NK-92 (cell line): ENCODE measurements around the gene RNF224.

Source experiments
- DNase-seq: peaks from one replicate; lab custom pipeline; 2025; ENCODE audit not compliant: unreplicated experiment; lab: John Stamatoyannopoulos, UW

RNF224 gene

GRCh38 chr9:137270929-137271695, 43.8 kb downstream of the RNF224 start:
- DNase-seq, result no peak

DNA sequence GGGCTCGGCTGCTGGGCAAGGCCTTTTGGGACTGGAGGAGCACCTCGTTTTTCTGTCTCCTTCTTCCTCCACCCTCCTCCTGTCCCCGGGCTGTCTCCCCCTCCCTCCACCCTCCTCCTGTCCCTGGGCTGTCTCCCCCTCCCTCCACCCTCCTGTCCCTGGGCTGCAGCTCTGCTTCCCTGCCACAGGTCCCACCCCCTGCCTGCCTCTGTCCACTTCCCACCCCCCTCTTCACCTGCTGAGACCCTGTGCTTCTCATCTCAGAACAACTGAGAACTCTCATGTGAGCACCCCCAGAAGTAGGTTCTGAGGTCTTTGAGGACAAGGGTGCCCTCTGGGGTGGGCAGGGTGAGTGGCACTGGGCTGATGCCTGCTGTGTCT, 44.4 kb downstream of the RNF224 start:
- no peak for DNase-seq

DNA sequence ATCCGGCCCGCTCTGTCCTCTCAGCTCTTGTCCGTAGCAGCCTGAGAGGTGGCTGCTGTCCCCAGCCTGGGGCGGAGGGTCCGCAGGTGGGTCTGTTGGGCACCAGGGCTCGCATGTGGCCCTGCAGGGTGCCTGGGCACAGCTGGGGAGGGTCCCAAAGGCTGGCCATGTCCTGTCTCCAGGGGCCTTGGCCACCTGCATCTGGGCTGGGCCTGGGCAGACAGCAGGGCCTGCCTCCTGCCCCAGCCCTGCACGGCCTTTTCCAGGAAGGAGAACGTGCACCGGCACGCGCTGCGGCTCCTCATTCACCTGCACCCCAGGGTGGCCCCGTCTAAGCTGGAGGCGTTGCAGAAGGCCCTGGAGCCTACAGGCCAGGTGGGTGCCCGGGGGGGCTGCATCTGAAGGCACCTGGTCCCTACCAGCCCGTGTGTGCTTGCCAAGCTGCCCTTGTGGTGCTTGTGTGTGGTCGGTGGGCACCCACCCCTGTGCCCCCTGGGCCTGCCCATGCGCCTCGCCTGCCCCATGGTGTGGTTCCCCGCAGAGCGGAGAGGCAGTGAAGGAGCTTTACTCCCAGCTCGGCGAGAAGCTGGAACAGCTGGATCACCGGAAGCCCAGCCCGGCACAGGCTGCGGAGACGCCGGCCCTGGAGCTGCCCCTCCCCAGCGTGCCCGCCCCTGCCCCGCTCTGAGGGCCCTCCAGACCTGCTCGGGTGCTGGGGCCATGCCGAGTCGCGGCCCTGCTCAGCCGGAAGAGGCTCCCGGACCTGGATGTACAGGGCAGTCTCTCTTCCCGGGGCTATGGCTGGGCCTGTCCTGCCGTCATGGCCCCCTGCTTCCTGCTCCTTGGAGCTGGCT, 45.2 kb downstream of the RNF224 start:
- DNase-seq, result no peak

- DNase-seq, result no peak
Observed at GRCh38 chr9:137273095-137273490, 45.8 kb downstream of the RNF224 start.

DNA sequence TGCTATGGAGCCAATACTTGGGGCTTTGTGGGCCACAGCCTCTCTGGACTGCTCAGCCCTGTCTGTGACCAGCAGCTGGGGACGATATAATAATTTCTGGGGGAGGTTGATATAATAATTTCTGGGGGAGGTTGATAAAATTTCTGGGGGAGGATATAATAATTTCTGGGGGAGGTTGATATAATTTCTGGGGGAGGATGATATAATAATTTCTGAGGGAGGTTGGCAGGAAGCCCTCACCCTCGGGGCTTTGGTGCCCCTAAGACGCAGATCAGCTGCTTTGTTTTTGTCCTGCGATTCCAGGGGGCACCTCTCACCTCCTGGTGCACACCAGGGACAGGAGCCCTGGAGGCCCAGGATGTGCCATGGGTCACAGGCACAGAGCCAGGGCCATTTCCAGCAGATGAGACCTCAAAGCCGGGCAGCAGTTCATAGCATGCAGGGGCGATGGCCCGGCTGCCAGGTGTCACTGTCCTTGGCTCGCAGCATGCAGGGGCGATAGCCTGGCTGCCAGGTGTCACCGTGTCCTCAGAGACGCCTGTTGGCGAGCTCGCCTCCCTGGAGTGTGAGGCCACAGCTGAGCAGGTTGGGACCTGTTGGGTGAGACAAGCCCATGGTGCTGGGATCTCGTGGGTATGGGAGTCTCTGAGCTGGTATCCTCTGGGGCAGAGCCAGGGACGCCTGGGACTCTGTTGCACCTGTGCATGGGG, 46.5 kb downstream of the RNF224 start:
- no peak for DNase-seq

DNA sequence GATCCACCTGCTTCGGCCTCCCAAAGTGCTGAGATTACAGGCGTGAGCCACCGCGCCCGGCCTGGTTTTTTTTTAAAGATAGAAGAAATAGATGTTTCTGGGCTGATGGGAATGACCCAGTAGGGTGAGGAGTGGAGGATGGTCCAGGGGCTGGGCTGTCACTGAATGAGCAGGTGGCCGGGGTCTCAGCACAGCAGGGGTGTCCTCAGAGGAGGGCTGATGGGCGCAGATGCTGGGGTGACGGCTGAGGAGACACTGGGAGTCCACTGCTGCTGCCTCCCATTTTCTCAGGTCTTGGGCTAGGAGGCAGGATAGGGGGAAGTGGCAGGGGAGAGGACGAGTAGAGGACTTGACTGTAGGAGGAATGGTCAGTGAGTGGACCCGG, 47.9 kb downstream of the RNF224 start:
- DNase-seq, result no peak

DNA sequence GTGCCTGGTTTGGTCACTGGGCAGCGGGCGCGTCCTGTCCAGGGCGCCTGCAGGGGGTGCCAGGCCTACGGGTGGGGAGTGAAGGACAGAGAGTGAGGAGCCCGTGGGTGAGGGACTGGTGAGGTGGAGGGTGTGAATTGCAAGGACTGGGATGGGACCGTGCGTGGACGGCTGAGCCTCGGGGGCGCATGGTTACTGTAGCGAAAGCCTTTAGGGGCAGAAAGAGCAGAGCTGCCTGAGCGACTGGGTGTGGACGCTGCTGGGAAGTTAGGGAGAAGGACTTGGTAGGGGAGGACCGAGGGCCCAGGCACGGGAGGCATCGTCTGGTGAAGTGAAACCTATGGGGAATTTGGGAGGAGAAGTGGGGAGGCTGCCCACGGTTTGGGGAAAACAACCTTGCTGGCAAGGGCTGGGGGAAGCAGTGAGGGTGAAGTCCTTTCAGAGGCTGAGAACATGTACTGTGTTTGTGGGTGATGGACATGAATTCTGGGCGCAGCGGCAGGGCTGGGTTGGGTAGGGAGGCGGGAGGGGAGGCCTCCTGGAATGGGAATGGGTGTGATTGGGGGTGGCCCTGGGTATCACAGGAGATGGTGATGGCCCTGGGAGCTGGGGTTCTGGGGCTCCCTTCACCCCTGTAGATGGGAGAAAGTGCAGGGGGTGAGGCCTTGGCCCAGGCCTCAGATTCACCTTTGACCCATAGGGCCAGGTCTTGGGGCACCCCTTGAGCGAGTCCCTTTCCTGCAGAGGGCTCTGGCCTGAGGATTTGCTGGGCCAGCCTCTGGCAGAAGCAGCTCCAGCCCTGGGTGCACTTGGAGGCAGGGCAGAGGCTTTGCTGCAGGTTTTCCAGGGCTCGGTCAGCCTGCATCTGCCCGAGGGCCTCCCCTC, 48.5 kb downstream of the RNF224 start:
- no peak for DNase-seq

DNA sequence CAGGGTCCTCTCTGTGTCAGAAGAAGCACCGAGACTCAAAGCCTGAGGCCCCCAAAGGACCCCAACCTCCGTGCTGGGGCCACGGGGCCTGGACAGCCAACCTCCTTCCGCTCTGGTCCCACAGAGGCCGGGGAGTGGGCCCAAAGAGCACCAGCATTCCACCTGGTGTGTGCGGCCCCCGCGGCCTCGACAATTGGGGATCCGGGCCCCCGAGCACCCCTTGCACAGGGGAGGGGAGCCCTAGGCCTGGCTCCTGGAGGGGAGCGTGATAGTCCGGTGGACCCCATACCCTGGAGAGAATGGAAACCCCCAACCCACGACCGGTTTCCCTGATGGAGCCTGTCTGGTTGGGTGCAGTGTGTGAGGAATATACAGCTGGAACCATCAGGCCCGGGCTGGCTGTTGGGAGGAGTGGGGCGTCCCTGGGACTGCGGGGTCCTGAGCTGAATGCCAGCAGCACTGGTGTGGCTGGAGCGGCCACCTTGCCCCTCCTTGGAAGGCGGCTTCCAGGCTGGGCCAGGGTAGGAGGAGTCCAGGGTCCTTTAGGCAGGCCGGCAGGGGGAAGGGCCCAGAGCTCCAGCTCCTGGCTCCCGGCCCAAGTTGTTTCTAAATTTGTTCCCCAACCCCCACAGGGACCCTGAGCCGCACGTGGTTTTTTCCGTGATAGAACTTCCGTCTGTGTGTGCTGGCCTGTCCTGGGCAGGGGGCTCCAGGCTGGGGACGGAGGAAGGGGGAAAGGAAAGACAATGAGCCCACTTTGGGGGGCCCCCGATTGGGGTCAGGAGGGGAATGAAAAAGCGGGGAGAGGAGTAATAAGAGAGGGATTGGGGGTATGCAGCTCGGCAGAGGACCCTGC, 49.4 kb downstream of the RNF224 start:
- DNase-seq, result no peak

- no peak for DNase-seq
Observed at GRCh38 chr9:137277329-137278041, 50.2 kb downstream of the RNF224 start, which contains the start of gene TOR4A. Gene TOR4A (plus strand): TSS chr9:137277726. CDS start chr9:137278690, 964 bp downstream.

GRCh38 chr9:137278061-137278701, 50.9 kb downstream of the RNF224 start:
- no peak for DNase-seq
